Karpas-422 (cell line): ENCODE results near the gene MXI1. TPM values are rescaled to one million over a fixed set of nuclear protein-coding genes. Genes with fewer than 3 reads are reported as not detected.
"Not testable (repeated sequence)": the region's sequence is repeated elsewhere in the genome, so short reads cannot be mapped to it uniquely, and the experiment has no call there.

Experiments used
- DNase-seq: peaks from one replicate; pipeline ENCODE4 v3.0.0-alpha.2; 2015
- H2AFZ ChIP-seq: fragments of 200-600 bp; sonication (generic); 2 replicates; pipeline ENCODE4 v1.6.1; 2014; ENCODE audit warnings: antibody characterized with exemption, low read length, mixed read lengths
- H3K27ac ChIP-seq: fragments of 200-600 bp; sonication (generic); 2 replicates; pipeline ENCODE4 v1.5.1; 2014; ENCODE audit warnings: mild to moderate bottlenecking, low read length, moderate library complexity
- H3K27me3 ChIP-seq: fragments of 200-600 bp; sonication (generic); 2 replicates; pipeline ENCODE4 v1.6.1; 2014; ENCODE audit warnings: low read length, mixed read lengths
- H3K36me3 ChIP-seq: fragments of 200-600 bp; sonication (generic); 2 replicates; pipeline ENCODE4 v1.6.1; 2014; ENCODE audit warnings: low read length, mixed read lengths; ENCODE audit not compliant: insufficient read depth
- H3K4me1 ChIP-seq: fragments of 200-600 bp; sonication (generic); 2 replicates; pipeline ENCODE4 v1.6.1; 2014; ENCODE audit warnings: mild to moderate bottlenecking, low read length, mixed read lengths
- H3K4me2 ChIP-seq: fragments of 200-600 bp; sonication (generic); 2 replicates; pipeline ENCODE4 v1.6.1; 2014; ENCODE audit warnings: low read length, low read depth, mild to moderate bottlenecking; ENCODE audit not compliant: poor library complexity, severe bottlenecking
- H3K4me3 ChIP-seq: fragments of 200-600 bp; sonication (generic); 2 replicates; pipeline ENCODE4 v1.5.1; 2014; ENCODE audit warnings: mild to moderate bottlenecking, antibody characterized with exemption, low read length, mixed read lengths
- H3K79me2 ChIP-seq: fragments of 200-600 bp; sonication (generic); 2 replicates; pipeline ENCODE4 v1.6.1; 2014; ENCODE audit warnings: mild to moderate bottlenecking, low read length, mixed read lengths
- H3K9ac ChIP-seq: fragments of 200-600 bp; sonication (generic); 2 replicates; pipeline ENCODE4 v1.6.0; 2014; ENCODE audit warnings: low read length
- H3K9me2 ChIP-seq: fragments of 200-600 bp; sonication (generic), shearing (Covaris generic); replicated peaks from 2 replicates; pipeline ENCODE4 v1.6.0; 2014; ENCODE audit warnings: mild to moderate bottlenecking, low read length, moderate library complexity; ENCODE audit not compliant: insufficient read depth
- H3K9me3 ChIP-seq: fragments of 300-700, 200-600 bp; sonication (generic); 2 replicates; pipeline ENCODE4 v1.6.1; 2014; ENCODE audit warnings: low read length, mixed read lengths
- H4K20me1 ChIP-seq: fragments of 200-600 bp; sonication (generic); 2 replicates; pipeline ENCODE4 v1.6.1; 2014; ENCODE audit warnings: mild to moderate bottlenecking, antibody characterized with exemption, low read length, low read depth; ENCODE audit not compliant: insufficient read depth
- total RNA-seq: library from RNA; depleted of rRNA; stranded (reverse); fragments of >200 nt; shearing (Covaris generic); gene quantifications from 2 replicates; pipeline ENCODE4 v1.2.3, GENCODE V29; 2014; ENCODE audit warnings: low replicate concordance

MXI1 gene
- total RNA-seq, 1 experiment from 2014 or later: 12.0 TPM

GRCh38 chr10:110242511-110242910 is 35.1 kb downstream of the MXI1 start:
- no peaks in the 10 kb centered on the region for H3K9me3 ChIP-seq
- H3K4me3 ChIP-seq: no peak overlapping the region
- H3K9ac ChIP-seq: no peak overlapping the region
- H3K9me2 ChIP-seq: no peaks in the 10 kb centered on the region
- H3K27me3 ChIP-seq: no peaks in the 10 kb centered on the region
- H3K4me1 ChIP-seq: no peaks in the 10 kb centered on the region
- no peak overlapping the region for H2AFZ ChIP-seq
- H3K36me3 ChIP-seq: no peaks in the 10 kb centered on the region
- H3K4me2 ChIP-seq: no peak overlapping the region
- H4K20me1 ChIP-seq: peaks cover 12% of the 10 kb centered on the region; the same call in 1 of the 2 replicates
- no peak overlapping the region for H3K27ac ChIP-seq
- no peaks in the 10 kb centered on the region for H3K79me2 ChIP-seq
- DNase-seq: no peak

- Histone ChIP-seq H3K4me2 (no peak overlapping the region), H3K36me3 (no peaks in the 10 kb centered on the region), H3K4me3 (no peak overlapping the region), H3K27ac (no peak overlapping the region), H4K20me1 (peaks cover 5% of the 10 kb centered on the region; the same call in 1 of the 2 replicates), H3K9ac (no peak overlapping the region), H2AFZ (no peak overlapping the region), H3K79me2 (no peaks in the 10 kb centered on the region), H3K27me3 (no peaks in the 10 kb centered on the region), H3K9me3 (no peaks in the 10 kb centered on the region), H3K4me1 (no peaks in the 10 kb centered on the region), H3K9me2 (no peaks in the 10 kb centered on the region)
- DNase-seq: no peak
These were observed 37.1 kb downstream of the MXI1 start for GRCh38 chr10:110244550-110244949.

GRCh38 chr10:110247833-110248232 is 40.4 kb downstream of the MXI1 start:
- not testable (repeated sequence) for DNase-seq, H3K4me1 ChIP-seq, H2AFZ ChIP-seq, H3K27me3 ChIP-seq, H3K9ac ChIP-seq, H3K4me3 ChIP-seq, H3K79me2 ChIP-seq, H4K20me1 ChIP-seq, H3K9me3 ChIP-seq, H3K4me2 ChIP-seq, H3K27ac ChIP-seq, H3K36me3 ChIP-seq, H3K9me2 ChIP-seq

- not testable (repeated sequence) for H2AFZ ChIP-seq, DNase-seq, H3K4me2 ChIP-seq
These were observed 42.1 kb downstream of the MXI1 start for GRCh38 chr10:110249489-110249888.

GRCh38 chr10:110251392-110251791 is 44.0 kb downstream of the MXI1 start:
- not testable (repeated sequence) for H3K9me2 ChIP-seq, H4K20me1 ChIP-seq

More at GRCh38 chr10:110249489-110249888, 42.1 kb downstream of the MXI1 start:
- not testable (repeated sequence) for H3K9me3 ChIP-seq, H3K9ac ChIP-seq, H3K4me3 ChIP-seq, H3K27me3 ChIP-seq, H3K4me1 ChIP-seq, H4K20me1 ChIP-seq, H3K9me2 ChIP-seq, H3K36me3 ChIP-seq, H3K79me2 ChIP-seq, H3K27ac ChIP-seq

GRCh38 chr10:110252151-110252550 is 44.7 kb downstream of the MXI1 start:
- H3K27me3 ChIP-seq: no peaks in the 10 kb centered on the region
- H3K36me3 ChIP-seq: no peaks in the 10 kb centered on the region
- no peaks in the 10 kb centered on the region for H4K20me1 ChIP-seq
- no peak overlapping the region for H3K27ac ChIP-seq
- H3K9me3 ChIP-seq: no peaks in the 10 kb centered on the region
- no peak for DNase-seq
- H2AFZ ChIP-seq: no peak overlapping the region
- H3K9me2 ChIP-seq: no peaks in the 10 kb centered on the region
- H3K4me3 ChIP-seq: no peak overlapping the region
- H3K4me1 ChIP-seq: no peaks in the 10 kb centered on the region
- H3K9ac ChIP-seq: no peak overlapping the region
- no peak overlapping the region for H3K4me2 ChIP-seq
- no peaks in the 10 kb centered on the region for H3K79me2 ChIP-seq

More at GRCh38 chr10:110251392-110251791, 44.0 kb downstream of the MXI1 start:
- H3K4me3 ChIP-seq, DNase-seq, H3K9me3 ChIP-seq, H3K27me3 ChIP-seq, H3K4me2 ChIP-seq, H3K4me1 ChIP-seq, H2AFZ ChIP-seq, H3K9ac ChIP-seq, H3K36me3 ChIP-seq, H3K27ac ChIP-seq, H3K79me2 ChIP-seq: not testable (repeated sequence)

- no peaks in the 10 kb centered on the region for H3K9me3 ChIP-seq
These were observed 47.1 kb downstream of the MXI1 start for GRCh38 chr10:110254467-110254866.

GRCh38 chr10:110258542-110258941 is 51.1 kb downstream of the MXI1 start:
- Histone ChIP-seq H2AFZ (no peak overlapping the region), H3K27ac (no peak overlapping the region), H3K9me3 (no peaks in the 10 kb centered on the region), H3K9me2 (no peaks in the 10 kb centered on the region), H4K20me1 (no peaks in the 10 kb centered on the region), H3K27me3 (no peaks in the 10 kb centered on the region), H3K4me3 (no peak overlapping the region), H3K79me2 (no peaks in the 10 kb centered on the region), H3K36me3 (no peaks in the 10 kb centered on the region), H3K4me2 (no peak overlapping the region), H3K4me1 (no peaks in the 10 kb centered on the region), H3K9ac (no peak overlapping the region)
- no peak for DNase-seq

More at GRCh38 chr10:110254467-110254866, 47.1 kb downstream of the MXI1 start:
- no peak for DNase-seq
- Histone ChIP-seq H3K79me2 (no peaks in the 10 kb centered on the region), H4K20me1 (no peaks in the 10 kb centered on the region), H3K9ac (no peak overlapping the region), H3K4me1 (no peaks in the 10 kb centered on the region), H3K4me3 (no peak overlapping the region), H3K27ac (no peak overlapping the region), H2AFZ (no peak overlapping the region), H3K27me3 (no peaks in the 10 kb centered on the region), H3K9me2 (no peaks in the 10 kb centered on the region), H3K4me2 (no peak overlapping the region), H3K36me3 (no peaks in the 10 kb centered on the region)

GRCh38 chr10:110259317-110259716 is 51.9 kb downstream of the MXI1 start:
- H3K79me2 ChIP-seq: no peaks in the 10 kb centered on the region
- no peak for DNase-seq
- H4K20me1 ChIP-seq: no peaks in the 10 kb centered on the region
- H3K4me2 ChIP-seq: no peak overlapping the region
- no peak overlapping the region for H3K9ac ChIP-seq
- no peak overlapping the region for H3K4me3 ChIP-seq
- no peaks in the 10 kb centered on the region for H3K9me2 ChIP-seq
- no peak overlapping the region for H3K27ac ChIP-seq
- H3K27me3 ChIP-seq: no peaks in the 10 kb centered on the region
- no peak overlapping the region for H2AFZ ChIP-seq
- H3K4me1 ChIP-seq: no peaks in the 10 kb centered on the region
- H3K9me3 ChIP-seq: no peaks in the 10 kb centered on the region
- H3K36me3 ChIP-seq: no peaks in the 10 kb centered on the region
